HepG2 (cell line): ENCODE results near the gene DENND5B. TPM values are rescaled to one million over a fixed set of nuclear protein-coding genes. Genes with fewer than 3 reads are reported as not detected.
A peak's percentile ranks its signal among the peaks of the same experiment; 100 is the strongest.

Experiments used
- ATAC-seq: fragments of 200-7000 bp; cut with Tn5 transposase; 3 replicates; pipeline ENCODE4 v1.9.1; 2020; ENCODE audit warnings: mild to moderate bottlenecking, moderate library complexity
- BruUV-seq: library from RNA; stranded (reverse); fragments of 400-500 nt; replicated peaks from 2 replicates; lab custom pipeline; 2021; lab: Mats Ljungman, UMichigan
- CTCF ChIA-PET: fragments of 300-600 bp; formaldehyde crosslinking; extraction: SDS; loops from one replicate; lab custom pipeline; 2021; ENCODE audit warnings: low total read pairs, inconsistent platforms, low intra/inter-chr PET ratio; lab: Yijun Ruan, JAX
- POLR2A ChIA-PET: fragments of 350-600 bp; sonication (Branson Sonifier 250); formaldehyde crosslinking; loops from one replicate; lab custom pipeline; 2020; ENCODE audit warnings: antibody characterized with exemption, inconsistent platforms; lab: Yijun Ruan, JAX
- DNase-seq: peaks from one replicate; pipeline ENCODE4 v3.0.0-alpha.2; 2015; ENCODE audit warnings: low spot score
- FAIRE-seq: peaks from 3 replicates; lab custom pipeline; 2011; peaks lifted over from hg19 to GRCh38; lab: Jason Lieb, UNC
- H2AFZ ChIP-seq: one replicate; pipeline ENCODE4 v1.6.1; 2011; ENCODE audit warnings: low read length, inconsistent platforms
- H3K27ac ChIP-seq: fragments of 300-600 bp; 3 replicates; pipeline ENCODE4 v1.8.0; 2011; ENCODE audit warnings: mixed run types, mild to moderate bottlenecking, mixed read lengths, low read length, inconsistent platforms; ENCODE audit not compliant: insufficient read depth; ENCODE audit errors: extremely low read length
- H3K27me3 ChIP-seq, 2 experiments: fragments of 200-600 bp in 1 of 2; 2 replicates in 1 of 2; 3 replicates in 1 of 2; pipeline versions ENCODE4 v1.6.0 to v1.8.0; 2011; ENCODE audit warnings: low read length in 2 of 2, mild to moderate bottlenecking in 2 of 2, moderate library complexity in 2 of 2, inconsistent platforms in 1 of 2; ENCODE audit not compliant: insufficient read depth in 2 of 2, control insufficient read depth in 1 of 2
- H3K36me3 ChIP-seq, 2 experiments: fragments of 200-600 bp in 1 of 2; replicated peaks in 1 of 2; 2 replicates in 1 of 2; 3 replicates in 1 of 2; pipeline versions ENCODE4 v1.5.1 to v1.8.0; 2011; ENCODE audit warnings: low read length in 2 of 2, inconsistent platforms in 1 of 2; ENCODE audit not compliant: insufficient read depth in 2 of 2, control insufficient read depth in 1 of 2
- H3K4me1 ChIP-seq: 2 replicates; pipeline ENCODE4 v1.5.1; 2012; ENCODE audit warnings: low read length, inconsistent platforms; ENCODE audit not compliant: insufficient read depth
- H3K4me2 ChIP-seq: 2 replicates; pipeline ENCODE4 v1.6.0; 2011; ENCODE audit warnings: low read depth, low read length, inconsistent platforms
- H3K4me3 ChIP-seq, 3 experiments: fragments of 200-600 bp in 1 of 3; sonication (generic), shearing (Covaris generic) in 1 of 3; replicated peaks in 1 of 3; 2 replicates each; pipeline ENCODE4 v1.5.1; 2011 to 2016; ENCODE audit warnings: low read length in 3 of 3, inconsistent platforms in 2 of 3, low read depth in 2 of 3, mild to moderate bottlenecking in 2 of 3, control low read depth in 1 of 3, mixed read lengths in 1 of 3; ENCODE audit not compliant: insufficient read depth in 1 of 3
- H3K79me2 ChIP-seq: one replicate; pipeline ENCODE4 v1.6.1; 2011; ENCODE audit warnings: low read length, inconsistent platforms; ENCODE audit not compliant: insufficient read depth
- H3K9ac ChIP-seq: 2 replicates; pipeline ENCODE4 v1.6.0; 2011; ENCODE audit warnings: mild to moderate bottlenecking, low read depth, low read length, inconsistent platforms; ENCODE audit not compliant: insufficient read depth
- H3K9me3 ChIP-seq: 2 replicates; pipeline ENCODE4 v1.5.1; 2012; ENCODE audit warnings: mild to moderate bottlenecking, low read length
- H4K20me1 ChIP-seq: 2 replicates; pipeline ENCODE4 v1.6.0; 2011; ENCODE audit warnings: inconsistent platforms, mild to moderate bottlenecking, low read length, moderate library complexity; ENCODE audit not compliant: insufficient read depth
- ARNT ChIP-seq: fragments of 450-650 bp; IDR thresholded peaks from 2 replicates; pipeline ENCODE4 v1.6.1; 2017
- CEBPB ChIP-seq: IDR thresholded peaks from 2 replicates; pipeline ENCODE4 v1.6.1; 2011; ENCODE audit warnings: low read depth, low read length, improper control_type of control experiment, borderline replicate concordance
- HOXA9 ChIP-seq: sonication (generic); formaldehyde crosslinking; IDR thresholded peaks from 2 replicates; pipeline ENCODE4 v1.8.1; 2022; ENCODE audit warnings: missing genetic modification reagents, mild to moderate bottlenecking, moderate library complexity, borderline replicate concordance
- MXI1 ChIP-seq: IDR thresholded peaks from 3 replicates; pipeline ENCODE4 v1.6.1; 2012; ENCODE audit warnings: low read depth, low read length, inconsistent platforms, borderline replicate concordance
- NFATC3 ChIP-seq: sonication (generic); formaldehyde crosslinking; IDR thresholded peaks from 2 replicates; pipeline ENCODE4 v1.5.1; 2020; ENCODE audit warnings: mild to moderate bottlenecking, missing genetic modification reagents
- PPARG ChIP-seq: conservative IDR thresholded peaks from 2 replicates; pipeline ENCODE4 v1.6.1; 2016; ENCODE audit warnings: missing biosample characterization, missing genetic modification reagents
- RARA ChIP-seq: IDR thresholded peaks from 2 replicates; pipeline ENCODE4 v1.6.1; 2016; ENCODE audit warnings: missing genetic modification reagents, missing compliant biosample characterization
- RBAK ChIP-seq: sonication (generic); formaldehyde crosslinking; IDR thresholded peaks from 2 replicates; pipeline ENCODE4 v1.5.1; 2020; ENCODE audit warnings: mild to moderate bottlenecking, missing genetic modification reagents
- RCOR2 ChIP-seq: IDR thresholded peaks from 2 replicates; pipeline ENCODE4 v1.6.1; 2016; ENCODE audit warnings: missing biosample characterization, missing genetic modification reagents
- TGIF2 ChIP-seq: IDR thresholded peaks from 2 replicates; pipeline ENCODE4 v1.6.1; 2016; ENCODE audit warnings: control low read depth, missing compliant biosample characterization
- ZBTB1 ChIP-seq: sonication (generic); formaldehyde crosslinking; IDR thresholded peaks from 2 replicates; pipeline ENCODE4 v1.4.0; 2020; ENCODE audit warnings: missing genetic modification reagents, borderline replicate concordance
- ZIK1 ChIP-seq: sonication (generic); formaldehyde crosslinking; IDR thresholded peaks from 2 replicates; pipeline ENCODE4 v1.5.0; 2020; ENCODE audit warnings: mild to moderate bottlenecking, low read depth, missing genetic modification reagents, borderline replicate concordance
- ZMAT5 ChIP-seq: sonication (generic); formaldehyde crosslinking; IDR thresholded peaks from 2 replicates; pipeline ENCODE4 v1.5.0; 2020; ENCODE audit warnings: mild to moderate bottlenecking, low read depth, missing genetic modification reagents, borderline replicate concordance
- ZNF30 ChIP-seq: sonication (generic); formaldehyde crosslinking; IDR thresholded peaks from 2 replicates; pipeline ENCODE4 v1.5.0; 2020; ENCODE audit warnings: mild to moderate bottlenecking, missing genetic modification reagents
- ZNF567 ChIP-seq: sonication (generic); formaldehyde crosslinking; IDR thresholded peaks from 2 replicates; pipeline ENCODE4 v1.8.1; 2023; ENCODE audit warnings: mild to moderate bottlenecking, missing genetic modification reagents, borderline replicate concordance
- WGBS: methylation state at CpG from one replicate; pipeline ENCODE4 v1.1.6; 2017; ENCODE audit warnings: low lambda C conversion rate; 5-methylcytosine and 5-hydroxymethylcytosine counted together
- in situ Hi-C: cut with HindIII; loops from 2 replicates; pipeline ENCODE4 v1.10.0; 2017; ENCODE audit warnings: low pct_unique_long_range_greater_than_20kb; ENCODE audit not compliant: extremely low pct_ligation_motif_present
- intact Hi-C: fragments of 100-400 bp; cut with micrococcal nuclease; formaldehyde crosslinking; loops from one replicate; pipeline ENCODE4 v1.10.0; 2022; ENCODE audit not compliant: unreplicated experiment
- polyA plus RNA-seq, 8 experiments: library from polyadenylated mRNA; depleted of rRNA in 3 of 8; stranded (reverse) in 7 of 8; unstranded in 1 of 8; fragments of >200 nt; fragmentation: Illumina TruSeq in 4 of 8; extraction: Trizol in 4 of 8; gene quantifications; 2 replicates each; pipeline versions ENCODE4 v1.2.1 to v1.2.3, GENCODE V29; 2011 to 2016; ENCODE audit warnings: low read depth in 4 of 8, missing spikeins in 1 of 8, mixed read lengths in 1 of 8; ENCODE audit not compliant: insufficient read depth in 1 of 8
- total RNA-seq, 5 experiments: library from RNA; depleted of rRNA; stranded (reverse); fragments of >200 nt; fragmentation: Illumina TruSeq; extraction: Trizol; gene quantifications; 2 replicates each; pipeline ENCODE4 v1.2.3, GENCODE V29; 2016; ENCODE audit warnings: low read depth in 1 of 5
- TF ChIP-seq, protein P1 (sequence below): sonication (generic); formaldehyde crosslinking; IDR thresholded peaks from 2 replicates; pipeline ENCODE4 v1.5.1; 2020; ENCODE audit warnings: mild to moderate bottlenecking, missing genetic modification reagents, borderline replicate concordance

DENND5B gene
- total and polyA plus RNA-seq, 2 of the 13 experiments (the other 11 are each of a cell fraction or from before 2014, with no cell fraction given), result 14.7 to 18.7 TPM

- no peak for TF ChIP-seq CEBPB
- TF ChIP-seq RBAK (CRISPR knock-in tag), result no peak
- no peak for TF ChIP-seq ZIK1 (CRISPR knock-in tag)
Observed at GRCh38 chr12:31362759-31363415, 228.0 kb downstream of the DENND5B start (continued).

- Histone ChIP-seq H3K36me3 (no peaks in the 10 kb centered on the region), H2AFZ (peak overlapping the region; percentile 99), H4K20me1 (no peaks in the 10 kb centered on the region), H3K4me3 (peak overlapping the region; percentile 64 to 77 (median 73)), H3K9me3 (no peaks in the 10 kb centered on the region), H3K4me1 (peaks cover 27% of the 10 kb centered on the region), H3K27me3 (no peaks in the 10 kb centered on the region; a peak in 1 of 5 replicates), H3K27ac (peak overlapping the region; percentile 84), H3K4me2 (peak overlapping the region; percentile 100), H3K79me2 (no peaks in the 10 kb centered on the region), H3K9ac (peak overlapping the region; percentile 88)
- intact Hi-C loops (loop anchor here (1.0 to 2.0 kb wide), 2 partner anchors 8 to 35 kb away; partner anchors contain the start of gene SINHCAF), in situ Hi-C loops (no loop called here)
- BruUV-seq, result TSS peak; percentile 67
- ChIA-PET POLR2A (interaction anchor here (1.0 to 2.5 kb wide), 7 partner anchors 9 to 228 kb away, joined by 3 to 36 read pairs (median 6); partner anchors contain the start of genes DENND5B and SINHCAF), CTCF (no interaction called here)
- 0% methylated on average over 13 of the region's 13 CpGs for WGBS
- peak; percentile 97 for ATAC-seq
- peak; percentile 66 for DNase-seq
- FAIRE-seq, result peak; percentile 54
- TF ChIP-seq, protein P1, sequence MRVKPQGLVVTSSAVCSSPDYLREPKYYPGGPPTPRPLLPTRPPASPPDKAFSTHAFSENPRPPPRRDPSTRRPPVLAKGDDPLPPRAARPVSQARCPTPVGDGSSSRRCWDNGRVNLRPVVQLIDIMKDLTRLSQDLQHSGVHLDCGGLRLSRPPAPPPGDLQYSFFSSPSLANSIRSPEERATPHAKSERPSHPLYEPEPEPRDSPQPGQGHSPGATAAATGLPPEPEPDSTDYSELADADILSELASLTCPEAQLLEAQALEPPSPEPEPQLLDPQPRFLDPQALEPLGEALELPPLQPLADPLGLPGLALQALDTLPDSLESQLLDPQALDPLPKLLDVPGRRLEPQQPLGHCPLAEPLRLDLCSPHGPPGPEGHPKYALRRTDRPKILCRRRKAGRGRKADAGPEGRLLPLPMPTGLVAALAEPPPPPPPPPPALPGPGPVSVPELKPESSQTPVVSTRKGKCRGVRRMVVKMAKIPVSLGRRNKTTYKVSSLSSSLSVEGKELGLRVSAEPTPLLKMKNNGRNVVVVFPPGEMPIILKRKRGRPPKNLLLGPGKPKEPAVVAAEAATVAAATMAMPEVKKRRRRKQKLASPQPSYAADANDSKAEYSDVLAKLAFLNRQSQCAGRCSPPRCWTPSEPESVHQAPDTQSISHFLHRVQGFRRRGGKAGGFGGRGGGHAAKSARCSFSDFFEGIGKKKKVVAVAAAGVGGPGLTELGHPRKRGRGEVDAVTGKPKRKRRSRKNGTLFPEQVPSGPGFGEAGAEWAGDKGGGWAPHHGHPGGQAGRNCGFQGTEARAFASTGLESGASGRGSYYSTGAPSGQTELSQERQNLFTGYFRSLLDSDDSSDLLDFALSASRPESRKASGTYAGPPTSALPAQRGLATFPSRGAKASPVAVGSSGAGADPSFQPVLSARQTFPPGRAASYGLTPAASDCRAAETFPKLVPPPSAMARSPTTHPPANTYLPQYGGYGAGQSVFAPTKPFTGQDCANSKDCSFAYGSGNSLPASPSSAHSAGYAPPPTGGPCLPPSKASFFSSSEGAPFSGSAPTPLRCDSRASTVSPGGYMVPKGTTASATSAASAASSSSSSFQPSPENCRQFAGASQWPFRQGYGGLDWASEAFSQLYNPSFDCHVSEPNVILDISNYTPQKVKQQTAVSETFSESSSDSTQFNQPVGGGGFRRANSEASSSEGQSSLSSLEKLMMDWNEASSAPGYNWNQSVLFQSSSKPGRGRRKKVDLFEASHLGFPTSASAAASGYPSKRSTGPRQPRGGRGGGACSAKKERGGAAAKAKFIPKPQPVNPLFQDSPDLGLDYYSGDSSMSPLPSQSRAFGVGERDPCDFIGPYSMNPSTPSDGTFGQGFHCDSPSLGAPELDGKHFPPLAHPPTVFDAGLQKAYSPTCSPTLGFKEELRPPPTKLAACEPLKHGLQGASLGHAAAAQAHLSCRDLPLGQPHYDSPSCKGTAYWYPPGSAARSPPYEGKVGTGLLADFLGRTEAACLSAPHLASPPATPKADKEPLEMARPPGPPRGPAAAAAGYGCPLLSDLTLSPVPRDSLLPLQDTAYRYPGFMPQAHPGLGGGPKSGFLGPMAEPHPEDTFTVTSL (CRISPR knock-in tag), result no peak
- TF ChIP-seq NFATC3 (CRISPR knock-in tag), result no peak
- no peak; the same call in 2 of the 3 replicates for TF ChIP-seq MXI1
- TF ChIP-seq ZMAT5 (CRISPR knock-in tag), result no peak
- TF ChIP-seq ZNF567 (CRISPR knock-in tag), result no peak
- TF ChIP-seq ZBTB1 (CRISPR knock-in tag), result no peak
- TF ChIP-seq ARNT, result no peak
- no peak for TF ChIP-seq PPARG (CRISPR knock-in tag)
- 0 out of 2 replicates have a peak, but pooled peaks have one; percentile 10 for TF ChIP-seq RARA (CRISPR knock-in tag)
- TF ChIP-seq RCOR2 (CRISPR knock-in tag), result no peak
- no peak for TF ChIP-seq TGIF2 (CRISPR knock-in tag)
- TF ChIP-seq HOXA9 (CRISPR knock-in tag), result no peak
- TF ChIP-seq ZNF30, result no peak
Observed at GRCh38 chr12:31362115-31362758, 228.7 kb downstream of the DENND5B start.
